Measurements from ENCODE around the gene FRG2B.
"Not testable (repeated sequence)": the region's sequence is repeated elsewhere in the genome, so short reads cannot be mapped to it uniquely, and the experiment has no call there.

The FRG2B gene

GRCh38 chr10:133592716-133593115 is 33.9 kb downstream of the FRG2B start:
- TF ChIP-seq, protein P1, sequence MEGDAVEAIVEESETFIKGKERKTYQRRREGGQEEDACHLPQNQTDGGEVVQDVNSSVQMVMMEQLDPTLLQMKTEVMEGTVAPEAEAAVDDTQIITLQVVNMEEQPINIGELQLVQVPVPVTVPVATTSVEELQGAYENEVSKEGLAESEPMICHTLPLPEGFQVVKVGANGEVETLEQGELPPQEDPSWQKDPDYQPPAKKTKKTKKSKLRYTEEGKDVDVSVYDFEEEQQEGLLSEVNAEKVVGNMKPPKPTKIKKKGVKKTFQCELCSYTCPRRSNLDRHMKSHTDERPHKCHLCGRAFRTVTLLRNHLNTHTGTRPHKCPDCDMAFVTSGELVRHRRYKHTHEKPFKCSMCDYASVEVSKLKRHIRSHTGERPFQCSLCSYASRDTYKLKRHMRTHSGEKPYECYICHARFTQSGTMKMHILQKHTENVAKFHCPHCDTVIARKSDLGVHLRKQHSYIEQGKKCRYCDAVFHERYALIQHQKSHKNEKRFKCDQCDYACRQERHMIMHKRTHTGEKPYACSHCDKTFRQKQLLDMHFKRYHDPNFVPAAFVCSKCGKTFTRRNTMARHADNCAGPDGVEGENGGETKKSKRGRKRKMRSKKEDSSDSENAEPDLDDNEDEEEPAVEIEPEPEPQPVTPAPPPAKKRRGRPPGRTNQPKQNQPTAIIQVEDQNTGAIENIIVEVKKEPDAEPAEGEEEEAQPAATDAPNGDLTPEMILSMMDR (IDR thresholded peaks at IDR 0.05; ENCODE audit: extremely low read depth, missing control alignments): no peak
- DNase-seq (ENCODE audit: low spot score): no peak

DNA sequence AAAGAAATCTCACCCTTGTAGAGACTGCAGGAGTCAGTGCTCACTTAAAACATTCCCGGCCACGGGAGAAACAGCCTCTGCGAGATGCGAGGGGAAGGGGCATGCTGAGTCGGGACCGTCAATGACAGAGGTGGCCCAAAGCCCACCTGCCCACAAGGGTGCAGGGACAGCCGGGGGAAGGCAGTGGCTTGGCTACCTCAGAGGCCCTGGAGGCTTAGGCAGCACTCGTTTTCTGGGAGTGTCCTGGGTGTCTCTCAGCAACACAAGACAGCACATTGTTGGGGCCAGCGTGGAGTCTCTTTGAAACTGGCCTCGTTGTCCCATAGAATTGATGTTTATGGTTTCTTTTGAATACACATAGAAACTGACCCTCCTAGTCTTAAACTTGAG is 35.6 kb downstream of the FRG2B start:
- no peak for DNase-seq (ENCODE audit: low spot score)
- TF ChIP-seq, protein P1 (IDR thresholded peaks at IDR 0.05; ENCODE audit: extremely low read depth, missing control alignments): no peak

- no peak for DNase-seq (ENCODE audit: low spot score)
- TF ChIP-seq, protein P1 (IDR thresholded peaks at IDR 0.05; ENCODE audit: extremely low read depth, missing control alignments): no peak
Measured at GRCh38 chr10:133590226-133590969, 36.2 kb downstream of the FRG2B start.

DNA sequence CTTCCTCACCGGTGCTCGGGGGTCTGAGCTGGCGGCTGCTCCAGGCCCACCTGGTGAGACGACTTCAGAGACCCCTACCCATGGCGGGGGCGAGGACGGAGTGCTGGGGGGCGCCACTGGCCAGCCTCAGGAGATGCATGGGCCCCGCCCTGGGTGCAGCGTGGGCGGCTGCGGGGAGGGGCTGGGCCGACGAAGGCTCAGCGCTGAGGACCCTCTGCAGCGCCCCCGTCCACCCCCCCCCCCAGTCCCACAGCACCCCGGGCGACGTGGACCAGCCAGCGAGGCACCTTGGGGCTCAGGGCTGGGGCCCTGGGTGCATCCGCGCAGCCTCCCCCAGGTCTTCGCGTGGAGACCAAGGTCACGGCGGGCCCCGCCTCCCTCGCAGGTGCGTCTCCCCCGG is 49.6 kb downstream of the FRG2B start:
- DNase-seq (ENCODE audit: low spot score): not testable (repeated sequence)
